Suprapubic skin (tissue), 4 donors: ENCODE results near the gene CCDC106.
A peak's percentile ranks its signal among the peaks of the same experiment; 100 is the strongest.

Source experiments
- EP300 ChIP-seq: sonication (generic); formaldehyde crosslinking; IDR thresholded peaks from one replicate; pipeline ENCODE4 v1.6.1; 2017; ENCODE audit warnings: antibody characterized with exemption
- POLR2A ChIP-seq, 2 donors: fragments of 450-650 bp; IDR thresholded peaks; one replicate each; pipeline ENCODE4 v1.6.1; 2017; ENCODE audit warnings: antibody characterized with exemption in 2 of 2, mild to moderate bottlenecking in 2 of 2, moderate library complexity in 2 of 2
- POLR2AphosphoS5 ChIP-seq, 3 donors: sonication (generic); formaldehyde crosslinking; IDR thresholded peaks; one replicate each; pipeline ENCODE4 v1.6.1; 2017; ENCODE audit warnings: antibody characterized with exemption in 3 of 3
- TF ChIP-seq, protein P1 (sequence below), 2 donors: fragments of 200-600 bp in 1 of 2; fragments of 450-650 bp in 1 of 2; sonication (generic) in 1 of 2; IDR thresholded peaks; one replicate each; pipeline ENCODE4 v1.5.1; 2016 to 2019; ENCODE audit warnings: antibody characterized with exemption in 2 of 2, mild to moderate bottlenecking in 1 of 2, moderate library complexity in 1 of 2

DNA sequence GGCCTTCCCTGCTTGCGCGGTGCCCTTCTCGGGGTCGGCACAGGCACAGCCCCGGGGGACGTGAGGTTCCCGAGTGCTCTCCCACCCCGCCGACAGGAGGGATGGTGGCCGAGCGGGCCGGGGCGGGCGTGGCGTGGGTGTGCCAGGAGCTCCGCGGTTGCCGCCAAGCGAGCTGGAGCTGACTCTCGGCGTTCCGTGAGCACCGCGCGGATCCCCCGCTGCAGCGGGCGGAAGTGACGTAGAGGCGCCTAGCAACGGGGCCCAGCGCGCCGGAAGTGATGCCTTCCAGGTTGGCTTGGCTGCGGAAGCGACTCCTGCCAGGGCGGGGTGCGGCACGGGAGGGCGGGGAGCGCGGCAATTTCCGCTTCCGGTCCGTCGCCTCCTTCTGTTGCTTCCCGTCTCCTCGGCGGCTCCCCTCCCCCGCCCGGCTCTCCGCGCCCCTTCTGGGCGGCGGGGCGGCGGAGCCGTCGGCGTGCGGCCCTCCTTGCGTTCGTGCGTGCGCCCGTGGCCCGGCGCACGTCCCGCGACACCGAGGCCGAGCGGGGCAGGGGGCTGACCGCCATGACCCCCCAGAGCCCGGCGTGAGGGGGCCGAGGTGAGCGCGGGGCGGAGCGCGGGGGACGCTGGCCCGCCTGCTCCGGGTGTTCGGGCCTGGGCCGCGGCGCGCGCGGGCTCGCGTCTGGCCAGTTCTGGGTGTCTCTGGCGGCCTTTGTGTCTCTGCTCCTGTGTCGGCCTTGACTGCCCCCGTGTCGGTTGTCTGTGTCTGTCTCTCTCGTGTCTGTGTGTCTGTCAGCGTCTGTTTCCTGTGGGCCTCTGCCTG lies 27.0 kb downstream of the CCDC106 start, which contains the start of gene EPN1:
- TF ChIP-seq POLR2AphosphoS5 (IDR thresholded peaks at IDR 0.05) (peak; percentile 5 to 88 (median 88)), POLR2A (IDR thresholded peaks at IDR 0.05) (peak in 1 of 2 donors; percentile 32), EP300 (no peak)
- TF ChIP-seq, protein P1, sequence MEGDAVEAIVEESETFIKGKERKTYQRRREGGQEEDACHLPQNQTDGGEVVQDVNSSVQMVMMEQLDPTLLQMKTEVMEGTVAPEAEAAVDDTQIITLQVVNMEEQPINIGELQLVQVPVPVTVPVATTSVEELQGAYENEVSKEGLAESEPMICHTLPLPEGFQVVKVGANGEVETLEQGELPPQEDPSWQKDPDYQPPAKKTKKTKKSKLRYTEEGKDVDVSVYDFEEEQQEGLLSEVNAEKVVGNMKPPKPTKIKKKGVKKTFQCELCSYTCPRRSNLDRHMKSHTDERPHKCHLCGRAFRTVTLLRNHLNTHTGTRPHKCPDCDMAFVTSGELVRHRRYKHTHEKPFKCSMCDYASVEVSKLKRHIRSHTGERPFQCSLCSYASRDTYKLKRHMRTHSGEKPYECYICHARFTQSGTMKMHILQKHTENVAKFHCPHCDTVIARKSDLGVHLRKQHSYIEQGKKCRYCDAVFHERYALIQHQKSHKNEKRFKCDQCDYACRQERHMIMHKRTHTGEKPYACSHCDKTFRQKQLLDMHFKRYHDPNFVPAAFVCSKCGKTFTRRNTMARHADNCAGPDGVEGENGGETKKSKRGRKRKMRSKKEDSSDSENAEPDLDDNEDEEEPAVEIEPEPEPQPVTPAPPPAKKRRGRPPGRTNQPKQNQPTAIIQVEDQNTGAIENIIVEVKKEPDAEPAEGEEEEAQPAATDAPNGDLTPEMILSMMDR (IDR thresholded peaks at IDR 0.05): no peak
